ENCODE measurements around the gene C16orf74.

The C16orf74 gene

DNA sequence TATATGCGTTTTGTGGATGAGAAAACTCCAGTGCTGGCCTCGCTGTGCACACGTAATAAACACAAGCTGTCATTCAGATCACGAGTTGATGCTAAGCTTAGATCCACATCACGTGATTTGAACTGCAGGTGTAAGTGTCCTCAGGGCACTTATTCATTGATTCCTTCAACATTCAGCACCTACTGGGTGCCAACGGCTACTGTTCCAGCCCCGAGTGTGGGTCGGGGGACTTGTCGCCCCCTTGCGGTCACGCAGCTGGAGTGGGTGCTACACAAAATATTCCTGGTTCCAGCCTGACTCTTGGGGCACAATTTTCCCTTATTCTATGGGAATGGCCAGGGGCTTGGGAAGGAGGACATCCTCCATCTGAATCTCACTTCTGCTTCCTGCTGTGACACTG, 32.2 kb downstream of the C16orf74 start:
- TF ChIP-seq, protein P1, sequence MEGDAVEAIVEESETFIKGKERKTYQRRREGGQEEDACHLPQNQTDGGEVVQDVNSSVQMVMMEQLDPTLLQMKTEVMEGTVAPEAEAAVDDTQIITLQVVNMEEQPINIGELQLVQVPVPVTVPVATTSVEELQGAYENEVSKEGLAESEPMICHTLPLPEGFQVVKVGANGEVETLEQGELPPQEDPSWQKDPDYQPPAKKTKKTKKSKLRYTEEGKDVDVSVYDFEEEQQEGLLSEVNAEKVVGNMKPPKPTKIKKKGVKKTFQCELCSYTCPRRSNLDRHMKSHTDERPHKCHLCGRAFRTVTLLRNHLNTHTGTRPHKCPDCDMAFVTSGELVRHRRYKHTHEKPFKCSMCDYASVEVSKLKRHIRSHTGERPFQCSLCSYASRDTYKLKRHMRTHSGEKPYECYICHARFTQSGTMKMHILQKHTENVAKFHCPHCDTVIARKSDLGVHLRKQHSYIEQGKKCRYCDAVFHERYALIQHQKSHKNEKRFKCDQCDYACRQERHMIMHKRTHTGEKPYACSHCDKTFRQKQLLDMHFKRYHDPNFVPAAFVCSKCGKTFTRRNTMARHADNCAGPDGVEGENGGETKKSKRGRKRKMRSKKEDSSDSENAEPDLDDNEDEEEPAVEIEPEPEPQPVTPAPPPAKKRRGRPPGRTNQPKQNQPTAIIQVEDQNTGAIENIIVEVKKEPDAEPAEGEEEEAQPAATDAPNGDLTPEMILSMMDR (IDR thresholded peaks at IDR 0.05; ENCODE audit: low read depth, low read length) = no peak
- TF ChIP-seq POLR2A (IDR thresholded peaks at IDR 0.05; ENCODE audit: extremely low read depth, insufficient read length) (no peak), MYC (IDR thresholded peaks at IDR 0.05; ENCODE audit: low read depth, low read length) (no peak)
- TF ChIP-seq, protein P2, sequence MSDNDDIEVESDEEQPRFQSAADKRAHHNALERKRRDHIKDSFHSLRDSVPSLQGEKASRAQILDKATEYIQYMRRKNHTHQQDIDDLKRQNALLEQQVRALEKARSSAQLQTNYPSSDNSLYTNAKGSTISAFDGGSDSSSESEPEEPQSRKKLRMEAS (IDR thresholded peaks at IDR 0.05; ENCODE audit: low read depth, low read length) = no peak
- DNase-seq (ENCODE audit: low read depth) = no peak
- H3K4me3 ChIP-seq (ENCODE audit: low read depth, low read length) = no peak overlapping the region

DNA sequence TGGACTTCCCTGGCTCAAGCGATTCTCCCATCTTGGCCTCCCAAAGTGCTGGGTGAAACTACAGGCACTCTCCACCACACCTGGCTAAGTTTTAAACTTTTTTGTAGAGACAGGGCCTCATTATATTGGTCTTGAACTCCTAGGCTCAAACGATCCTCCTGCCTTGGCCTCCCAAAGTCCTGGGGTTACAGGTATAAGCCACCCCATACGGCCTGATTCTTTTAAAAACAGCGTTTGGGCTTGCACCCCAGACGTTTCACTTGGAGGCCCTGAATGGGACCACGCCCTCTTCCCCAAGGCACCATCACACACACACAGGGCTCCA, 32.8 kb downstream of the C16orf74 start:
- TF ChIP-seq MYC (IDR thresholded peaks at IDR 0.05; ENCODE audit: low read depth, low read length) (no peak), POLR2A (IDR thresholded peaks at IDR 0.05; ENCODE audit: extremely low read depth, insufficient read length) (no peak)
- TF ChIP-seq, protein P1 (IDR thresholded peaks at IDR 0.05; ENCODE audit: low read depth, low read length) = no peak
- TF ChIP-seq, protein P2 (IDR thresholded peaks at IDR 0.05; ENCODE audit: low read depth, low read length) = no peak
- no peak for DNase-seq (ENCODE audit: low read depth)
- no peak overlapping the region for H3K4me3 ChIP-seq (ENCODE audit: low read depth, low read length)

DNA sequence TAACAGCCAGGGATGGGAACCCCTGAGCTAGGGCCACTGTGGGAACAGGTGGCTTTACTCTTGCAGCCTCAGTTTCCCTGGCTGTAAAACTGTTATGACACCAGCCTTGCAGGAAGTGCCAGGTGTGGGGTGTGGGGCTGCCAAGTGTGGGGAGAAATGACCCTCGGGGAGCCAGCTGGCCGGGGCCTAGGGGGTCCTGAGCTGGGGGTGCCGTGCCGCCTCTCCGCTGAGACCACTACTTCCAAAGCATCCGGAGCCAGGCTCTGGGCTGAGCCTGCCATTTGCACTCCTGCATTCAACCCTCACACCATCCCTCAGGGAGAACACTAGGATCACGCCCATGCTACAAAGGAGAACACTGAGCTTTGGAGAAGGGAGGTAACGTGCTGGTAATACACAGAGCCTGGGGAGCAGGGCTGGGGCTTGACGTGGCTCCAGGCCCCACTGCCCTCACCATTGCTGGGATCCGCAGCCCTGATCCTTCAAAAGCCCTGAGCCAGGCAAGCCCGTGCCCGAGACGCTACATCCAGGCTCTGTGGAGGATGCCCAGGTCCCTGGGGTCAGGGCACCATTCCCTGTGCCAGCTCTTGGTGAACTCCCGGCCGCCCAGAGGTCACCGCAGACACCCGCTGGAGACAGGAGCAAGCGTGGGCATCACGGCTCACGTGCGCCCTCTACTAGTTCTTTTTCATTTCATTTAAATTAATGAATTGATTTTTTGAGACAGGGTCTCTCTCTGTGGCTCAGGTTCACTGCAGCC, 33.3 kb downstream of the C16orf74 start:
- H3K4me3 ChIP-seq (ENCODE audit: low read depth, low read length) = no peak overlapping the region
- DNase-seq (ENCODE audit: low read depth) = peak; percentile 77
- TF ChIP-seq, protein P2 (IDR thresholded peaks at IDR 0.05; ENCODE audit: low read depth, low read length) = no peak; the same call in 1 of the 2 replicates
- TF ChIP-seq POLR2A (IDR thresholded peaks at IDR 0.05; ENCODE audit: extremely low read depth, insufficient read length) = no peak
- TF ChIP-seq, protein P1 (IDR thresholded peaks at IDR 0.05; ENCODE audit: low read depth, low read length) = peak; percentile 38
- no peak for TF ChIP-seq MYC (IDR thresholded peaks at IDR 0.05; ENCODE audit: low read depth, low read length)

DNA sequence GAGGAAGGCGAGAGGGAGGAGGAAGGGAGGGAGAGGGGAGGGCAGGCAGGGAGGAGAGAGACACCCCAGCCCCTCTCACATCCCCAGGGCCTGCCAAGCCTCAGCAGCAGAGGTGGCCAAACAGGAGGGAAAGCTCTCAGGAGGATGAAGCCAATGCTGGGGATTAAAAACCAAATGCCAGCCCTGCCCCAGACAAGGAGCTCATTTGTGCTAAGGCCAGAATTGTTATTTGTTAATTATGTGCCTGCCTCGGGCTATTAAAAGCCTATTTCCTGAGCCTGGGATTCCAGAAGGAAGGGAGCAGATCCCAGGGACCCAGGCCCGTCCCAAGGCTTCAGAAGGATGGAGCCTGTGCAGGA, 34.2 kb downstream of the C16orf74 start:
- H3K4me3 ChIP-seq (ENCODE audit: low read depth, low read length) = no peak overlapping the region
- DNase-seq (ENCODE audit: low read depth) = no peak
- no peak for TF ChIP-seq MYC (IDR thresholded peaks at IDR 0.05; ENCODE audit: low read depth, low read length)
- no peak for TF ChIP-seq POLR2A (IDR thresholded peaks at IDR 0.05; ENCODE audit: extremely low read depth, insufficient read length)
- TF ChIP-seq, protein P1 (IDR thresholded peaks at IDR 0.05; ENCODE audit: low read depth, low read length) = no peak
- TF ChIP-seq, protein P2 (IDR thresholded peaks at IDR 0.05; ENCODE audit: low read depth, low read length) = no peak

DNA sequence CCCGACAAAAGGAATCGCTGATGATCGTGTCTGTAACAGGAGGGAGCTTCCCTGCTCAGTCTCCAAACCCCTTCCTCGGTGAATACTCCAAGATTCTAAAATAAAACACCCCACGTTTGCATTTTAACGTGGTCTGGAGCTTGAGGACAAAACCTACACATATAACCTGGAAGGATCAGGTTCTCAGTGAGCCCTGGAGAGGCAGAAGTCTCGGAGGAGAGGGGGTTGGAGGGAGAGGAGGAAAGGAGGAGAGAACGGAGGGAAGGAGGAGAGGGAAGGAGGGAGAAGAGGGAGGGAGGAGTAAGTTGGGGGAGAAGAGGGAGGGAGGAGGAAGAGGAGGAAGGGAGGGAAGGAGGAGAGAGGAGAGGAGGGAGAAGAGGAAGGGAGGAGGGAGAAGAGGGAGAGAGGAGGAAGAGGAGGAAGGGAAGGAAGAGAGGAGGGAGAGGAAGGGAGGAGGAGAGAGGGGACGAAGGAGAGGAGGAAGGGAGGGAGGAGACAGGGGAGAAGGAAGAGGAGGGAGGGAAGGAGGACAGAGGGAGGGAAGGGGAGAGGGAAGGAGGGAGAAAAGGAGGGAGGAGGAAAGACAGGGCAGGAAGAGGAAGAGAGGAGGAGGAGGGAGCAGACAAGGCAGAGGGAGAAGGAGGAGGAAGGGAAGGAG, 34.7 kb downstream of the C16orf74 start:
- TF ChIP-seq, protein P2 (IDR thresholded peaks at IDR 0.05; ENCODE audit: low read depth, low read length) = no peak
- TF ChIP-seq MYC (IDR thresholded peaks at IDR 0.05; ENCODE audit: low read depth, low read length) (no peak), POLR2A (IDR thresholded peaks at IDR 0.05; ENCODE audit: extremely low read depth, insufficient read length) (no peak)
- TF ChIP-seq, protein P1 (IDR thresholded peaks at IDR 0.05; ENCODE audit: low read depth, low read length) = no peak
- H3K4me3 ChIP-seq (ENCODE audit: low read depth, low read length) = no peak overlapping the region
- DNase-seq (ENCODE audit: low read depth) = no peak

Data from NB4 (cell line).